AML-193 (cell line): ENCODE data around the gene TRAPPC2L.

Experiments used
- DNase-seq, 2 experiments: peaks; one replicate each; lab custom pipeline; 2025; lab: John Stamatoyannopoulos, UW

TRAPPC2L gene

GRCh38 chr16:88861359-88861758 lies 4.4 kb downstream of the TRAPPC2L start:
- DNase-seq = no peak

GRCh38 chr16:88862968-88863367 lies 6.0 kb downstream of the TRAPPC2L start:
- no peak for DNase-seq

DNA sequence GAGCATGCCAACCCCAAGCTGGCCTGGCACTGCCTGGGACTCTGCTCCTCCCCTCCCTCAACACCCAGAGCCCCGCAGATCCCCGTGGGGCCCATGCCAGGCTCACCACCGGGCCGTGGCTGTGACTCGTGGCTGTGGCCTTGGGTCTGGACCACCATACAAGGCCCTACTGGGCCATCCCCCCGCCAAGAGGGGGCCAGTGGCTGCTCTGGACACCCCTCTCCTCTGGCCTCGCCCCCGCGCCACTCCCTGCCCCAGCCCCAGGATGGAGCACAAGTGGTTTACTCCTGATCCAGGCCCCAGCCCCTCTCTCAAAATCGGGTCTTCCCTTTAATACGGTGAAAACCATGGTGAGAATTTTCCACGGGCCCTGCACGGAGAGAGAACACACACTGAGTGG lies 6.5 kb downstream of the TRAPPC2L start:
- no peak for DNase-seq

GRCh38 chr16:88864099-88864498 lies 7.2 kb downstream of the TRAPPC2L start:
- DNase-seq = no peak

- DNase-seq = no peak
Measured at GRCh38 chr16:88864521-88864920, 7.6 kb downstream of the TRAPPC2L start.

DNA sequence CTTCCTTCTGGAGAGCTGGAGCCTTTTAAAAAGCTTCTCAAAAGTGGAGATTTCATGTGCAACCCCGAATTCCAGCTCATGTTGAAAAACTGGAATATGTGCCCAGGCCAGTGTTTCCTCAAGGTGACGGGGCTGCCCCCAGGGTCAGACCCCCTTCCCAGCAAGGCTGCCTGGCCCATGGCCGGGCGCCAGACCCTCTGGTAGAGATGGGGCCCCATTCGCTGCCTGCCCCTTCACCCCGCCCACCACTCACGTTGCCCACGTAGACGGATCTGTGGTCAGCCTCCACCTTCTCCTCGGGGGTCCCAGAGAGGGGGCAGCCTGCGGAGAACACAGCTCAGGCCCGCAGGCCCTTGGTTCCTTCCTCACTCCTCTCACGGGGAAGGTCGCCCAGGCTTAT lies 8.4 kb downstream of the TRAPPC2L start:
- no peak for DNase-seq

- DNase-seq = no peak
Measured at GRCh38 chr16:88865742-88866141, 8.8 kb downstream of the TRAPPC2L start.

DNA sequence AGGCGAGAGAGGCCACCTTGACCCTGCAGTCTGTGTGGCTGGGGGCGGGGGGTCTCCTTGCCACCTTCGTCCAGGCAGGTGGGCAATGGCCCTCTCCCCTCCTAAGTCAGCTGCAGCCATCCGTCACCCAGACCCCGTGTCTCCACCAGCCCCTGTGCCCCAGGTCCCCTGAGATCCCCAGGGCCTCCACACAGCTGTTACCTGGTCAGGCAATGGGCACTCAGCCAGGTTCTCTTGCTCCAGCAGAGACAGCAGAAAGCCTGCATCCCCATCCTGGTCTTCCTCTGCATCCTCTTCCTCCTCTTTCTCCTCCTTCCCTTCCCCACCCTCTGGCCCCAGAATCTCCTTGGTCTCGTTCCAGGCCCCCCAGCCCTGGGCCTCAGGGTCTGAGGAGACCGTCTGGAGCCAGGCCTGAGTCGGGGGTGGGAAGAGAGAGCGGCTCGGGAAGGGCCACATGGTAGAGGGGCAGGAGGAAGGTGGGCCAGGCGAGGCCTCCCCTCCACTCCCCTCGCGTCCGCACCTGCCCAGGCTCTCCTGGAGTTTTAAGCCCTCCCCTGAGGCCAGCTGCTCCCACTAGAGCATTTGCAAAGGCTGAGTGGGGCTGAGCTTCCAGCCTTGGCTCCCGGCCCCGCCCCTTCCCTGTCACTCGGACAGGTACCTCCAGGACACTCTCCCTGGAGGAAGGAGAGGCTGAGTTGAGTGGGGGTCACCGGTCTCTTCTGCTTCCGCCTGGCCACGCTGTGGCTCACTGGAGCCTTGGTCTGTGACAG lies 9.4 kb downstream of the TRAPPC2L start, which contains the start of gene PABPN1L:
Gene PABPN1L (minus strand): TSS at position 510 of the 770 bp plus-strand sequence. CDS start 54 bp downstream, at position 456.
- no peak for DNase-seq

DNA sequence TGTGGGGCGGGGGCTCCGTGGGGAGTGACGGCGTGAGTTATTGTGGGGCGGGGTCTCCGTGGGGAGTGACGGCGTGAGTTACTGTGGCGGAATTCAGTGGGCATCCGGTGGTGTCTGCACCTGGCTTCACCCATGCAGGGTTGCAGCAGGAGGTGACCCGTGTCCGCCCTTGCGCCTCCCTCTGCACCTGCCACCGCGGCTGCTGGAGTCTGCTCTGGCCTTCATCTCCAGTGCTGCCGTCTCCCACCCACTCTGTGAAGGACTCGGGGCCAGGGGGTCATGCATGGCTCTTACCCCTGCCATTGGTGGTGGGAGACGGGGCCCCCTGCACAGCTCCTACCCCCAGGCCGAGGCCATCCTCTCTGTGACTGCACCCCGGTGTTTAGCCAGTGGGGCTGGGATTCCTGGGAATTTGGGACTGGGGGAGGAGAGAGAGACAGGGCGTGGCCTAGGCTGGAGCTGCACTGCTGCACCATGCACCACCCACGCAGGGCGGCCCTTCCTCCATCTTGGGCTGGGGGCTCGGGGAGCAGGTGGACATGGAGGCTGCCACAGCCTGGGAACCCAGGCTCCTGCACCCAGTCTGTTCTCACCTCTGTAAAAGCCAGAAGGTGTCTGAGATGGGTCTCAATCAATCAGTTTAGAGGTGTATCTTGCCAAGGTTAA lies 10.8 kb downstream of the TRAPPC2L start:
- DNase-seq = no peak

DNA sequence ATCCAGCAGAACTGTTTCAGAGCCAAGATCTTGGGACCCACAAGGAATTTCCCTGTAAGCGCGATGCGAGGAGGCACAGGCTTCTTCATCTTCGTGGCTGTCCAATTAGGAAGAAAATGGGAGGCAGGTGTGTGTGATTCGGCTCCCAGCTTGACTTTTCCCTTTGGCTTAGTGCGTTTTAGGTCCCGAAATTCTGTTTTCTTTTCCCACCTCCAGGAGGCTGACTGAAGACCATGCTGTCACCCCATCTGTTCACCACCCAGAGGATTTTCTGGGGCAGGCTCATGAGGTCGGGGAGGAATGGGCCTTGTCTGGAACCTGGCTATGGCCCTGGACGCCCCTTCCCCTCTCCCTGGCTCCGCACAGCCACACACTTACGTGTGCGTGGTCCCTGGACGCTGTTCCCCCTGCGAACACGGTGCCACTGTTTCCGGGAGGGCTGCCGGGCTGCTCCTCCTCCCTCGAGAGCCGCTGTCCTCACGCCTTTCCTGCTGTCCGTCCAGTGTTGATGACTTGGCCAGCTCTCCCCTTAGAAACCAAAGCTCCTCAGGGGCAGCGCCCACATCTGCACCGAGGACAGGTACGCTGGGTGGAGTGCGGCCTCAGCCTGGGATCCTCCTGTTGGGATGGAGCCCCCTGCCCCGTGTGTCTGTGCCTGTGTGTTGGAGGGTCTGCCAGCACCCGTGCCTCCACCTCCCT lies 12.2 kb downstream of the TRAPPC2L start:
- no peak for DNase-seq

GRCh38 chr16:88869673-88869980 lies 12.7 kb downstream of the TRAPPC2L start:
- DNase-seq = no peak

DNA sequence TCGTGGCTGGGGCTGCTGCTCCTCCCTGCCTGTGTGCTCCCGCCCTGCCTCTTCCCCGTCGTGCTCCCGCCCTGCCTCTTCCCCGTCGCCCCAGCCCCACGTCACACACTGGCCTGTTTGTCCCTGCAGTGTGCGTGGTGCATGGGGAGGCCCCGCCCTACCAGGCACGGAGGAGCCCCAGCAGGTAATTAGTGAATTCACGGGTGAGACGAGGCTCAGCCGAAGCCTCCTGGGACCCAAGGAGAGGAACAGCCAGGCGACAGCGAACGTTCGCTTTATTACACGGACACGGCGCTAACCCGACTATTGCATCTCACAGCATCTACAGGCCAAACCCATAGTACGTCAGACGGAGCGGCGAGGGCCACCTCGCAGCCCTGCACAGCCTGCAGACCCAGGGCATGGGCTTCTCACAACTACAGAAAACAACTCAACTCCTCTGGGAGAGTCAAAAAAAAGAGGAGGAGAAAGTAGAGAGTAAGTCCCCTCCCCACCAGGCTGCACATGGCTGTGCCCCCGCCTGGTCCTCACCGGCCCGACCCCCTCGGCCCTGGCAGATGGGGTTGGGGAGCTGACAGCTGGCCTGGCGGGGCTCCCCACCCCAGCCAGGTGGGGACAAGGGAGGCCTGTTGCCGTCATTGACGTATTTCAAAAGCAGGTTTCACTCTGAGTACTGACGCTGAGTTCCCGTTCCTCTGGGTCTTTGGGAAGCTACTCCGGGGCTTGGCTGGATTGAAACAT lies 13.9 kb downstream of the TRAPPC2L start:
- DNase-seq = no peak

GRCh38 chr16:88871349-88871702 lies 14.4 kb downstream of the TRAPPC2L start:
- DNase-seq = no peak

- DNase-seq = no peak
Measured at GRCh38 chr16:88871730-88872416, 14.9 kb downstream of the TRAPPC2L start.

- DNase-seq = no peak
Measured at GRCh38 chr16:88872650-88873331, 15.9 kb downstream of the TRAPPC2L start.

GRCh38 chr16:88874938-88875599 lies 18.1 kb downstream of the TRAPPC2L start:
- no peak for DNase-seq

DNA sequence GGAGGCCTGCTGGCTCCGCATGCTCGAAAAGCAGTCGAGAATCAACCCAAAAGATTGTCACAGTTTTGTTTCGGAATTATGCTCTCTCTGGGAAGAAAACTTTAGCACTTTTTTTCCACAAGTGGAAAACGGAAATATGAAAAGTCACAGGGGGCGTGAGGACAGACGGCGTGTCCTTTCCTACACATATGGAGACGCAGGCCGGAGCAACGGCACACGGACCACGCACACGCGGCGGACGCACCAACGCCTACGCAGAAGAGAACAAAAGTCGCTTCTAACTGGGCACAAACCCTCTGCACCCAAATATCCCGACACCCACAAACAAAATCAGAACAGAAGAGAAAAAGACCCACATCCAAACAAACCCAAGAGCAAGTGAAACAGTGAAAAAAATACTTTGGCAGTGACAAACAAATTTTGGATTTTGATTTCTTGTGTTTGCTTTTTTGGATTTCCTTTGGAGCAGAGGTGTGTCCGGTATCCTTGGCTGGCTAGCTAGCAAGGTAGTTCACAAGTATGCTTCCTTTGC lies 18.8 kb downstream of the TRAPPC2L start:
- no peak for DNase-seq

DNA sequence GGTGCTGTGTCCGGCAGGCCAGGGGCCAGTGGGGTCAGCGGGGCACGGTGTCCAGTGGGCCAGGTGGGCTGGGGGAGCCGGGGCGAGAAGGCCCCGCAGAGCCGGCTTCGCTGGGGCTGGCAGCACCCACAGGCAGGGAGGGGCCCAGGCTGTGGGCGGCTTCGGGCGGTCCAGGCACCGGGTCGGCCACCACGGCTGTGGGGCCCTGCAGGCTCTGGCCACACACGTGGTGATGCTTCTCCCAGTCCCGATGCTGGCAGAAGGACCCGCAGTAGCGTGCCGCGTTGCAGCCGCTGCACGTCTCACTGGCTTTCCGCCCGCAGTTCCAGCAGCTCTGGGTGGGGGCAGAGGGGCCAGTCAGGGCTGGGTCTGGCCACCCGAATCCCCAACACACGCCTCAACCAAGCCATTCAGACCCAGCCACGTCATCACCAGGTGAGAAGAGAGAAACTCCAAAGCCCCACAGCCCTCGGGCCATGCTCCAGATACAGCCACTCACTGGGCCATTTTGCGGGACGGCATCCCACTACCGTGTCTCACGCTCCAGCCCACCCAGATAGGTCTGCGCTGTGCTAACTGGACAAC lies 20.1 kb downstream of the TRAPPC2L start:
- DNase-seq = no peak

- no peak for DNase-seq
Measured at GRCh38 chr16:88877564-88878289, 20.8 kb downstream of the TRAPPC2L start.
